GM19035 (cell line): ENCODE data around the gene GUCY2D.
"Not testable (repeated sequence)": the region's sequence is repeated elsewhere in the genome, so short reads cannot be mapped to it uniquely, and the experiment has no call there.

Experiments
- ATAC-seq: cut with Tn5 transposase; IDR thresholded peaks from one replicate; pipeline ENCODE4 v1.9.1; 2021; ENCODE audit not compliant: unreplicated experiment

GUCY2D gene

DNA sequence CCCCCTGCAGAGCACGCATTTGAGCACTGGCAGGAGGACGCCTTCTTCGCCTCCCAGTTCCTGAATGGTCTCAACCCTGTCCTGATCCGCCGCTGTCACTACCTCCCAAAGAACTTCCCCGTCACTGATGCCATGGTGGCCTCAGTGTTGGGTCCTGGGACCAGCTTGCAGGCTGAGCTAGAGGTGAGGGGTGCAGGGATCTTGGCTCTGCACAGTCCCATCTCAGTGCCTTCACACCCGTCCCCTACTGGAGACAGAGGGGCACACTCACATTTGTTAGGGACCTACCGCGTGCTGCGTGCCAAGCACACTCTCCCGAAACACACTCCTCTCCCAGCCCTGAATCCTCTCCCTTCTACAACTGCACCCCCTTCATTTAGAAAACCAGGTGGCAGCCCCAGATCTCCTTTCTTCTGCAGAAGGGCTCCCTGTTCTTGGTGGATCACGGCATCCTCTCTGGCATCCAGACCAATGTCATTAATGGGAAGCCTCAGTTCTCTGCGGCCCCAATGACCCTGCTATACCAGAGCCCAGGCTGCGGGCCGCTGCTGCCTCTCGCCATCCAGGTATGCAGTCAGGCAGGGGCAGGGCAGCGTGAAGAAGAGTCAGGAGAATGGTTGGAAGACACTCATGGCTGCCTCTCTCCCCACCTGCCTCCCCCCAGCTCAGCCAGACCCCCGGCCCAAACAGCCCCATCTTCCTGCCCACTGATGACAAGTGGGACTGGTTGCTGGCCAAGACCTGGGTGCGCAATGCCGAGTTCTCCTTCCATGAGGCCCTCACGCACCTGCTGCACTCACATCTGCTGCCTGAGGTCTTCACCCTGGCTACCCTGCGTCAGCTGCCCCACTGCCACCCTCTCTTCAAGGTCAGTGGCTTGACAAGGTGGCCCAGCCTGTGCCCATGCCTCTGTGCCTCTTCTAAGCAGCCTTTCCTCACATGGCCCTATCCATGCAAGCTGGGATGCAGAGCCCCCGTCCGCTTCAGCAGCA lies 42.7 kb downstream of the GUCY2D start:
- no peak for ATAC-seq

DNA sequence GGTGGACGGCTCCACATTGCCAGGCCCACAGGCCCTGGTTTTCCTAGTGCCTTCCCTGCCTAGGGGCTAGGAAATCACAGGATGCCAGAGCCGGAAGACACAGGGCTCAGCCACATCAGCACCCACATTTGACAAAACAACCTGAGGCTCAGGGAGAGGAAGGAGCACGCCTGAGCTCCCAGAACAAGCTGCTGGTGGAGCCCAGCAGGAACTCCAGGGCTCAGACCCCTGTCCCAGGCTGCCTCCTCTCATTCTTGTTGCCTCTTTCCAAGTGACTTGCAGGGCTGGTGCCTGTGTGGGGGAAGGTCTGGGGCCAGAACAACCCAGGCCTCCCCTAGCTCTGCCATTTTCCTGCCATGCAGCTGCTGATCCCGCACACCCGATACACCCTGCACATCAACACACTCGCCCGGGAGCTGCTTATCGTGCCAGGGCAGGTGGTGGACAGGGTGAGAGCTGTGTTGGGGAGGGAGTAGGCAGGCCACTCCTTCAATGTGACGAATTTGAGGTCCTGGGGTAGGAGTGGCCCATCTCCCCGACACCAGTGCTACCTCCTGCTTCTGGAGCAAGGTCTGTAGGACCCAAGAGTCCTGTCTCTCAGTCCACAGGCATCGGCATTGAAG lies 44.0 kb downstream of the GUCY2D start:
- ATAC-seq: no peak

DNA sequence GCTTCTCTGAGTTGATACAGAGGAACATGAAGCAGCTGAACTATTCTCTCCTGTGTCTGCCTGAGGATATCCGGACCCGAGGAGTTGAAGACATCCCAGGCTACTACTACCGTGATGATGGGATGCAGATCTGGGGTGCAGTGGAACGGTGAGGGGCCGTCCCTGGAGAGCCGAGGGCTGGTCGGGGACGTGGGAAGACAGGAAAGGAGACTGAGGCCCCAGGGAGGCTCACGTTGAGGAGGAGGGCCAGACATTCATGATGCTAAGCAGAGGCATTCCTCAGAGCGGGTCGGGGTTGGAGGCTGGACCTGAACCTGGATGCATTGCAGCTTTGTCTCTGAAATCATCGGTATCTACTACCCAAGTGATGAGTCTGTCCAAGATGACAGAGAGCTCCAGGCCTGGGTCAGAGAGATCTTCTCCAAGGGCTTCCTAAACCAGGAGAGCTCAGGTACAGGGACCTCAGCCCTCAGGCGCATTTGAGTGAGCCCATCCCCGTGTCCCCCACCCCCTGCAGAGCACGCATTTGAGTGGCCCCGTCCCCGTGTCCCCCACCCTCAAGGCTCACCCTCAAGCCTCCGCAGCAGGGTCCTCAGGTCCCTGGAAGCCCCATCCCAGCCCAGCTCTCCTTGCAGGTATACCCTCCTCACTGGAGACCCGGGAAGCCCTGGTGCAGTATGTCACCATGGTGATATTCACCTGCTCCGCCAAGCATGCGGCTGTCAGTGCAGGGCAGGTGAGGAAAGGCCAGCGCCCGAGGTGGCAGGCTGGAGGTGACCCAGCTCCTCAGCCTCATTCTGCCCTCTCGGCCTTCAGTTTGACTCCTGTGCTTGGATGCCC lies 44.7 kb downstream of the GUCY2D start:
- no peak for ATAC-seq

DNA sequence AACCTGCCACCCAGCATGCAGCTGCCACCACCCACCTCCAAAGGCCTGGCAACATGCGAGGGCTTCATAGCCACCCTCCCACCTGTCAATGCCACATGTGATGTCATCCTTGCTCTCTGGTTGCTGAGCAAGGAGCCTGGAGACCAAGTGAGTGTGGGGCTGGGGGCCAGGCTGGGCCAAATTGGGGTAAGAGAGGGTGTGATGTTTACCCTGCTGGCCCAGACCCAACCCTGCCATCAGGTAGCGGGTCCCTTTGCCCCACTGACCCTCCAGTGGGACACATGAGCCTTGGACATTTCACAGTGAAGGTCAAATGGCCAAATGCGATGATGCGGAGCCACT lies 45.3 kb downstream of the GUCY2D start:
- no peak for ATAC-seq

DNA sequence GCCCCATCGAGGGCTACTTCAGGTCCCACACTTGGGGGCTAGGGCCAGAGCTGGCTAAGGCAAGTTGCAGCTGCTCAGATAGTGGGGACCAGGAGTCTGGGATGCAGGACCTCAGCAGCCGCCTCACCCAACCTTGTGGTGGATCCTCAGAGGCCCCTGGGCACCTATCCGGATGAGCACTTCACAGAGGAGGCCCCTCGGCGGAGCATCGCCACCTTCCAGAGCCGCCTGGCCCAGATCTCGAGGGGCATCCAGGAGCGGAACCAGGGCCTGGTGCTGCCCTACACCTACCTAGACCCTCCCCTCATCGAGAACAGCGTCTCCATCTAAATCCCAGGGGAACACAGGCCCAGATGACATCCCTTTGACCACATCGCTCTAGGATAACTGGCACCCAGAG lies 45.8 kb downstream of the GUCY2D start:
- ATAC-seq: no peak

DNA sequence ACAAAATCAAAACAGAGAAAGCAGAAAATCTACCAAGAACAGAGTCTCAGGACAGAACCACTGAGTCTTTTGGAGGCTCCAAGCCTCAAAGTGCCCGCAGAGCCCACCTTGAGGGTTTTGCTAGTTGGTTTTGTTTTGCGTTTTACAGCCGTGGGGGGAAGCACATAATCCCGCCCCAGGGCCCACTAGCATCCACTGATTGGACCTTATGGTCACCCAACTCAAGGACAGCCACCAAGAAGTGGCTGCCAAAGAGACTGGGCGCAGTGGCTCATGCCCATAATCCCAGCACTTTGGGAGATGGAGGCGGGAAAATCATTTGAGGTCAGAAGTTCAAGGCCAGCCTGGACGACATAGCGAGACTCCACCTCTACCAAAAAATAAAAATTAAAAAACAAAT lies 46.3 kb downstream of the GUCY2D start:
- ATAC-seq: no peak

DNA sequence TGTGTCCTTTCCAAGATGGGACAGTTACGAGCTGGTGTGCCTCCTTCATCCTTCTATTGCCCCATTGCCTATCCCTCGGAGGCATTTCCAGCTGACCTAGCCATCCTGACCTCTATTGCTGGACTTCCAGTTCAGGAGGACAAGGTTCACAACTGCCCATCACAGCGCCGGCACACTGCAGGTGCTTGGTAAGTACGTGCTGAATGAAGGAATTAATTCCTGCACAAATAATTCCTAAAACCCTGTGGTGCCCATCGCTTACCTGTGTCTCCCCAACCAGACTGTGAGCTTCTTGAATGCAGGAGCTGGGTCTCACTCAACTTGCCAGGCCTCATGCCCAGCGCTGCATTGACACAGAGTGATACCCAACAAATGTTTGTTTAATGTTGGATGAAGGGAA lies 49.4 kb downstream of the GUCY2D start:
- ATAC-seq: no peak

DNA sequence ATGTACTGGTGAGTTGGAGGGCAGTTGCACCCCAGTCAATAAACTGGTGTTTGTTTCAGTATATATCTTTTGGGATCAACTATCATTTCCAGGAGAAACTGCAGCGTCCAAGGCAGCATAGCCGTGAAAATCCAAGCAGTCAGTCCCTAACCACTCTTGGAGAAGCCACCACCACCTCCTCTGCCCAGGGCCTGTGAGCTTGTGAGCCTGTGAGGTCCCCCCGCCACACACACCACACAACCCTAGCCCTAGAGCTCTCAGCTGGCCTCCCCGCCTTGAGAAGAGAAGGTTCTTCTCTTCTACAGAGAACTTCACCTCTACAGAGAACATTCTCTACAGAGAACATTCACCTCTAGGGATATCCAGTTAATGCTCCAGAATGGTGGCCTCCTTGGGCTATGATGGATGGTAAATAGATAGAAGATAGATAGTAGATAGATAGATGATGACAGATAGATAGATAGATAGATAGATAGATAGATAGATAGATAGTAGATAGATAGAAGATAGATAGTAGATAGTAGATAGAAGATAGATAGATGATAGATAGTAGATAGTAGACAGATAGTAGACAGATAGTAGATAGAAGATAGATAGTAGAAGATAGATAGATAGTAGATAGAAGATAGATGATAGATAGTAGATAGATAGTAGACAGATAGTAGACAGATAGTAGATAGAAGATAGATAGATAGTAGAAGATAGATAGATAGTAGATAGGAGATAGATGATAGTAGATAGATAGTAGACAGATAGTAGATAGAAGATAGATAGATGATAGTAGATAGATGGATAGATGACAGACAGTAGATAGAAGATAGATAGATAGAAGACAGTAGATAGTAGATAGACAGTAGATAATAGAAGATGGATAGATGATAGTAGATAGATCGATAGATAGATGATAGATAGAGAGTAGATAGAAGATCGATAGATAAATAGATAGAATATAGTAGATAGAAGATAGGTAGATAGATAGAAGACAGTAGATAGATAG lies 50.1 kb downstream of the GUCY2D start:
- no peak for ATAC-seq

DNA sequence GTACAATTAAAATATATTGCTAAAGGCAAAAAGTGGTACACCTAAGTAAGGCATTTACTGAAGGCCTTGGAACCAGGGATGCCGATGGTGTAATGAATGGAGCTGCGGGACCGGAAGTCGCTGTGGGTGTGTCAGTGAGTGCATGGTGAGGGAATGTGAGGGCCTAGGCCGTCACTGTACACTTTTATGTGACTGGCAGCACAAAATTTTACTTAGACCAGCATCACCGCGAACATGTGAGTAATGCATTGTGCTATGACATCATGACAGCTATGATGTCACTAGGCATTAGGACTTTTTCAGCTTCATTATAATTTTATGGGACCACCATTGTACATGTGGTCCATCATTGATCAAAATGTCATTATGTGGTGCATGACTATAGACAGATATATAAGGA lies 51.2 kb downstream of the GUCY2D start:
- no peak for ATAC-seq

DNA sequence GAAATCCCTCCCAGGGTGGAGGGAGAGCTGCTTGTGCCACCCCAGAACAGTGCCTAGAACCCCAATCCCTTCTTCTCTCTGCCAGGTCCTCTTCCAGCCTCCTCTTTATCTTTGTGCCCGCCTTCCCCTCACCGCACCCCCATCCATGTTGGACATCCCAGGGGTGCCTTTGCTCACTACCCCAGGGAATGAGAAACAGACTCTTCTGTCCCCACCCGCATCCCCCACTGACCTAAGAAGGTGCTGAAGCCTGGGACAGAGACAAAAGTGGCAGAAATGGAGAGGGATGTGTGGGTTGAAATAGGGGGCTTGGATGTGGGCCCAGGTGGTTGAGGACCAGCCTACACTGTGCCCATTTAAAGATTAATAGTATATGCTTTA lies 53.4 kb downstream of the GUCY2D start:
- no peak for ATAC-seq

DNA sequence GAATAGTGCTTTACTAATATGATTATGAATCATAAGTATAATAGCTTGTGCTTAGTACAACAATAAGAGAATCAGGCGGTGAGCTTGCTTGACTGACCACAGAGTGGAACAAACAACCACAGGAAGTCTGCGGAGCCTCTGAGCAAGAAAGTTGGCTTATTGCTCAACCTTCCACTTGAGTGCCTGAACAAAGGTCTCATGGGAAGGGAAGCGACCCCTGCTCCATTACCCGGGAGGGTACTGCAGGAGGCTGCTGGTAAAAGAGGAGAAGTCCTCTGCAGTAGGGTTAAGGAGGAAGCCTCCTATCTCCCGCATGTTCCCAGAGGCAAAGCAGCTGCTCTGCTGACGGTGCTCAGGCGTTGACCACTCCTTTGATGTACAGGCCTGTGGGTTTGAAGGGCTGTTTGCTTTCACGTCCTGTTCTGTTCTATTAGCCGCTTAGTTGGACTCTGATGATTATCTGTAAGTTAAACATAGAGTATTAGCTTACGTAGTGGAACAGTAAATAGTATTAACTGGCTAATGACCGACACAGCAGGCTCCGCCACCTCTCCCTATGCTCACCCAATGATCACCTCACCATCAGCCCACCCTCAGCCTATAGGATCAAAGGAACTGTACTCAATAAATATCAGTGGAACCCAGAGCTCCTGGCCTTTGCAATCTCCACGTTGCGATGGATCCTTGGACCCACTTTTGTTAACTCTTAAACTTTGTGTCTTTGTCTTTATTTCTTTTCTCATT lies 54.0 kb downstream of the GUCY2D start:
- ATAC-seq: no peak

DNA sequence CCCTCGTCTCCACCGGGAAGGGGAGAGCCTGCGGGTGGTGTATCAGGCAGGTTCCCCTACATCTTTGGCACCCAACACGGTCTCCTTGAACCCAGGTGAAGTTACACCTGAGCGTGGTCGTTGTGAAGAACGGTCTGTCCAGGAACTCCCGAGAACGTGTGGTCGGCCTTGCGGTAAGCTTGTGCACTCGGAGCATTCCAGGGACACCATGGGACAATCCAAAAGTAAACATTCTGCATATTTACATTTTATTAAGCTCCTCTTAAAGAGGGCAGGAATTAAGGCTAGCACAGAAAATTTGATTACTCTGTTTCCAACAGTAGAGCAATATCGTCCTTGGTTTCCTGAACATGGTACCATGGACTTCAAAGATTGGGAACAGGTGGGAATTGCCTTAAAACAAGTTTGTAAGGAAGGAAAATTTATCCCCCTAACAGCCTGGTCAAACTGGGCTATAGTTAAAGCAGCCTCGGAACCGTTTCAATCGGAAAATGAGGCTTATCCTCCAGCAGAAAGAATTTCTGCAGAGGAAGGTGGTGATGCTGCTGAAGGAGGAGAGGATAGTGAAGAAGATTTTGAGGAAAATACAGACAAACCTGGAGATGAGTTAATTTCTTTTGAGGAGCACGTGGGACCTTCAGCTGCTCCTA lies 54.7 kb downstream of the GUCY2D start:
- ATAC-seq: no peak

DNA sequence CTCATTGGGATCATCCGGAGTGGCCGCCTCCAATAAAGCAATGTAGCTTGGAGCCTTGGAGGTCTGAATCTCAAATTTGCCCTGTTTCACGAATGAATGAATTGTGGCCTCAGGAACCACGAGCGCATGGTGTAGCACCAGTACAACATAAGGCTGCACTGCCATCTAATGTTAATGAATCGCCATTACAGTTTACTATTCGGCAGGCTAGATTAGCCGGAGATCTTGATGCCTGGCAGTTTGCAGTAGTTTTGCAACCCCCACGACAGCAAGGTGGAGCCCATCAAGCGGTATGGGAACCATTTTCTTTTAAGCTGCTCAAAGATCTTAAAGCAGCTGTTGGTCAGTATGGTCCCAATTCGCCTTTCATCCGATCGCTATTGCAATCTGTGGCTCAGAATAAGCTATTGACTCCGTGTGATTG lies 55.3 kb downstream of the GUCY2D start:
- no peak for ATAC-seq

DNA sequence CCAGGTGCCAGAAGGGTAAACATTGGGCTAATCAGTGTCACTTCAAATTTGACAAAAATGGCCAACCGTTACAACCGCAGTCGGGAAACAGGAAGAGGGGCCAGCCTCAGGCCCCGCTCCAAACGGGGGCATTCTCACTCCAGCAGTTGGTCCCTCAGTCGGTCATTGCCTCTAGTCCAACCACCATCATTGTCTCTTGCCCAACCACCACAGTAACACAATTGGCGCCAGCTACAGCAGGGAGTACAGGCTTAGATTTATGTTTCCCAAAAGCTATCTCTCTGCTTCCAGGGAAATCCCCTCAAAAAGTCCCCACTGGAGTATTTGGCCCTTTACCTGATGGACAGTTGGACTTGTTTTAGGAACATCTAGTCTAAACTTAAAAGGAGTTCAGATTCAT lies 56.7 kb downstream of the GUCY2D start:
- ATAC-seq: no peak

DNA sequence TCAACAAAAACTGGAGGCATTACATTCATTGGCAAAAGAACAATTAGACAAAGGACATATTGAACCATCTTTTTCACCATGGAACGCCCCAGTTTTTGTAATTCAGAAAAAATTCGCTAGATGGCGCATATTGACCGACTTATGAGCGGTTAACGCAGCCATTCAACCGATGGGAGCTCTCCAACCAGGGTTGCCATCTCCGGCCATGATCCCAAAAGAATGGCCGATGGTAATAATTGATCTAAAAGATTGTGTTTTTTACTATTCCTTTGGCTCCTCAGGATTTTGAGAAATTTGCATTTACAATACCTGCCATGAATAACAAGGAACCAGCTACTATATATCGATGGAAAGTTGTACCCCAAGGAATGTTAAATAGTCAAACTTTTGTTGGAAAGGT lies 57.9 kb downstream of the GUCY2D start:
- ATAC-seq: no peak

DNA sequence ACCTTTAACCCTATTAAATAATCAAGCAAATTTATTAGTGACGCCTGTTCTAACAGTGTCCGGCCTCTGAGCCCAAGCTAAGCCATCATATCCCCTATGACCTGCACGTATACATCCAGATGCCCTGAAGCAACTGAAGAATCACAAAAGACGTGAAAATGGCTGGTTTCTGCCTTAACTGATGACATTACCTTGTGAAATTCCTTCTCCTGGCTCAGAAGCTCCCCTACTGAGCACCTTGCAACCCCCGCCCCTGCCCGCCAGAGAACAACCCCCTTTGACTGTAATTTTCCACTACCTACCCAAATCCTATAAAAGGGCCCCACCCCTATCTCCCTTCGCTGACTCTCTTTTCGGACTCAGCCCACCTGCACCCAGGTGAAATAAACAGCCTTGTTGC lies 59.4 kb downstream of the GUCY2D start:
- not testable (repeated sequence) for ATAC-seq

DNA sequence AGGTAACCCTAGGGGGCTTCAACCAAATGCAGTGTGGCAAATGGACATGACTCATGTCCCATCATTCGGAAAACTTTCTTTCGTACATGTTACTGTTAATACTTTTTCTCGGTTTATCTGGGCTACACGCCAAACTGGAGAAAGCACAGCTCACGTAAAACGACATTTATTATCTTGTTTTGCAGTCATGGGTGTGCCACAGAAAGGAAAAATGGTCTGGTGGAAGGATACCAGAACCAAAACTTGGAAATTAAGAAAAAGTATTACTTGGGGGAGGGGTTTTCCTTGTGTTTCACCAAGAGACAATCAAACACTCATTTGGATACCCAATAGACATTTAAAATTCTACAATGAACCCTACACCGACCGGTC lies 60.0 kb downstream of the GUCY2D start:
- ATAC-seq: no peak

DNA sequence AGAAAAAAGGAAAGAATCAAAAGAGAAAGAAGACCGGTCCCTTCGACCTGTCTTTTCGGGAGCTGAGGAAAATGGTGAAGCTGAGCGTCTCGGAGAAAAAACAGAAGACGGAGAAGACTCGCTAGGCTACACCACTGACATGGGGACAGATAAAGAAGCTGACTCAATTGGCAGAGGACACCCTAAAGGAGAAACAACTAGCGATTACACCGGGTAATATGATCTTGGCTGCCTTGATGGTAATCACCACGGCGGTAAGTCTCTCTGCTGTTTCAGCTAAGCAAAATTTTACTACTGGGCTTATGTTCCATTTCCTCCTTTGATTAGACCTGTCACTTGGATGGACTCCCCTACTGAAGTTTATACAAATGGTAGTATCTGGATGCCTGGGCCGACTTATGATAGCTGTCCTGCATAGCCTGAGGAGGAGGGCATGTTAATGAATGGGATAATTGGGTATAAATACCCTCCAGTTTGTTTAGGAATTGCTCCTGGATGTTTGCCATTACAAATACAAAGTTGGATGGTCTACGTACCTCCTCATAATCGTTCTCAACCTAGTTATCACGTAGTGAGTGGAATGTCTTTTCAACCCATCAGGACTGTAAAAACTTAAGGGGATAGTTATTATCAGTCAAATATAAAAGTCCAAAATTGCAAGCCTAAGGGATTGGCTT lies 60.5 kb downstream of the GUCY2D start:
- ATAC-seq: no peak
